Stimulated activated CD8-positive, alpha-beta memory T cell treated with anti-CD3 and anti-CD28 coated beads, Interleukin-12 subunit alpha, Interleukin-12 subunit beta, amount 100 ng/mL, for 24 hours (primary cell): ENCODE data around the gene ZCCHC7.
"Not testable (repeated sequence)": the region's sequence is repeated elsewhere in the genome, so short reads cannot be mapped to it uniquely, and the experiment has no call there.

Experiments used
- DNase-seq: peaks from one replicate; pipeline ENCODE4 v3.0.0-alpha.2; 2020; ENCODE audit errors: extremely low read depth

ZCCHC7 gene

GRCh38 chr9:37293664-37294524 is 173.5 kb downstream of the ZCCHC7 start:
- no peak for DNase-seq

- no peak for DNase-seq
Observed at GRCh38 chr9:37295178-37295577, 174.8 kb downstream of the ZCCHC7 start.

GRCh38 chr9:37295796-37296195 is 175.4 kb downstream of the ZCCHC7 start:
- DNase-seq: no peak

DNA sequence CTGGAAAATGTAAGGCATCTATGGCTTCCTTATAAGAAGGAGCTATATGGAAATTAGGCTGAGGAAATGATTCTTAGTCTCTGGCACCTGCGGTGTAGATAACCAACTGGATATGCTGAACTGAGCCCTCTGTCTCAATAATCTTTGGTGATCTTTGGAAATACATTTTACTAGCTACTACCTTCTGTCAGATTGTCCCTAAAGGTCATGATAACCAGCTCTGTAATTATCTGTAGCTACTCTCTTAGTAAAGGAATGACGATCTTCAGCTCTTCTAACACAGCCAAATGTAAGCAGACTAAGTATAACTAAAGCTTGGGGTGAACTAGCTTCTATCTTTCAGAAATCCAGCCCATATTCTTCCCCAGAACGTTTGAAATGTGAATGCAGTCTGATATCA is 177.2 kb downstream of the ZCCHC7 start:
- DNase-seq: no peak

- no peak for DNase-seq
Observed at GRCh38 chr9:37300620-37301019, 180.2 kb downstream of the ZCCHC7 start.

GRCh38 chr9:37301042-37301853 is 180.9 kb downstream of the ZCCHC7 start:
- DNase-seq: no peak

- DNase-seq: no peak
Observed at GRCh38 chr9:37301854-37302172, 181.4 kb downstream of the ZCCHC7 start.

- DNase-seq: no peak
Observed at GRCh38 chr9:37302277-37302676, 181.9 kb downstream of the ZCCHC7 start.

- DNase-seq: not testable (repeated sequence)
Observed at GRCh38 chr9:37303272-37303671, 182.9 kb downstream of the ZCCHC7 start.

GRCh38 chr9:37309136-37309535 is 188.8 kb downstream of the ZCCHC7 start:
- DNase-seq: no peak

GRCh38 chr9:37311938-37312708 is 191.7 kb downstream of the ZCCHC7 start:
- DNase-seq: no peak

- no peak for DNase-seq
Observed at GRCh38 chr9:37324261-37324683, 203.9 kb downstream of the ZCCHC7 start.

DNA sequence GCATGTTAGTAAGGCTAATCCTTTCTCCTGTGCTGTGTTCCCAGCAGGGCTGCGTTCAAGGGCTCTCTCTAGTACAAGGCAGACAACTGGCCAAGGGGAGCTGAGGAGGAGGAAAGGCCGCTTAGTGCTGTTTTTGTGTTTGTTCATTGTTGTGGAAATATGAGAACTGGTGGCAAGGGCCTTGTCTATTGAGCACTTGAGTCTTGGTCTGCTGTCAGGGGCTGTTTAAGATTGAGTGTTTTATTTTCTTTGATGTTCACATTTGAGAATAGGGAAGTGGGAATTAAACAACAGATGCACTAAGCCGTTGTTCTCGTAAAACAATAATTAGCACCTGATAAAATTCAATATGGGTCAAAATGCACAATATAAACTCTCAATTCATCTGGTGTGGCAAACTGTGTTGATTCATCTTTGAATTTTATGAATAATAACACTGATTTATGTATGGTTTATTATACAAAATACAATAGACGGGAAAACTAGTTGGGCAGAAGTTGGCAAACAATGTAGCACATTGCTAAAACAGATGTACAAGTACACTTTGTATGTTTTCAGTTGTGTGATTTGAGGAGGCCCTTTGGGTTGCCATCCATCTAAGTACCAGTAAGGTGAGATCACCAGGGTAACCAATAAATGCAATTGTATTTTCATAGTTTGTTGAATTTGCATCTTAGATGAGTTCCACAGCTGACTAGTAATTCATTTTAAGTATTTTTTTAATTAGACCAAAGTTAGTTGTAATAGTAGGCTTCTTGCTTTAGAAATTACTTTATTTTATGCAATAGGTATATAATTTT is 204.5 kb downstream of the ZCCHC7 start:
- no peak for DNase-seq

GRCh38 chr9:37325778-37326177 is 205.4 kb downstream of the ZCCHC7 start:
- no peak for DNase-seq

- no peak for DNase-seq
Observed at GRCh38 chr9:37327553-37327952, 207.2 kb downstream of the ZCCHC7 start.

DNA sequence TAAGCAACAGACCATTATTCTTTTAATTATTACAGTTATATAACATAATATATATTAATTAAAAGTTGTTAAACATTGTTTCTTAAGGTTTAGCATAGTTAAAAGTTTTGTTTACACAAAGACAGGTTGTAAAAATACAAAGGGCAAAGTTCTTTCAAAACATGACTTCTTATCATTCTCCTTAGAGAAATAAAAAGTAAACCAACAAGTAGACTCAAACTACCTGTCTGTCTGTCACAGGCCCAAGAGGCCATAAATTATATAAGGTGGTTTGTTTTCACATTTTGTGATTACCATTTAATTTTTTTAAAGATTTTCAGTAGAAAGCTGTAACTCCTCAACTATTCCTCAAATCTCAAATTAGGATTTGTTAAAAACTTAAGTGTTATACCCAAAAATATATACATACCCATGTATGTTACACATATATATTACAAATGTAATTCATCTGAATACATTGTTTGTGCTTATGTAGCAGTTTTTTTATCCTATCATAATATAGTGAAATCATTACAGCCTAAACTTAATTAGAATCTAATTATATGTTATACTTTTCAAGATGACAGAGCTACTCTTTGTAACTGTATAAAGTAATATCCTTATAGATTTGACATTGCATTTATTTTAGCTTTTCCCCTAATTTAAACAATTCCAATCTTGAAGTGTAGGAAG is 208.3 kb downstream of the ZCCHC7 start:
- DNase-seq: no peak

DNA sequence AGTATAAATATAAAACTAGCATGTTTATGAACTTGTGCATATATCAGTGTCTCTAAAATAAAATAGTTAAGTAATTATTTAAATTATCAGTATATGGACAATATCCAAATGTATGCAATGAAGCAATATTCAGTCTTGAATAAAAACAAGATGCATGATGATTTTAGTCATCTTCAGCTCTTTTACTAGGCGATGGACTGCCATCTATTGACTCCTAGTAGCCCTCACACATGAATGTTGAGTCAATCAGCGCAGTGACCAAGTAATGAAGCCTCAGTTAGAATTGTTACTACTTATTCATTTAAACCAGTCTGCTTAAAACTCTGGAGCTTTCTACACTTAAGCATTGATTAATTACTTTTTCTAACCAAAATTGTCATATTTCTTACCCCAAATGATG is 209.2 kb downstream of the ZCCHC7 start:
- no peak for DNase-seq

DNA sequence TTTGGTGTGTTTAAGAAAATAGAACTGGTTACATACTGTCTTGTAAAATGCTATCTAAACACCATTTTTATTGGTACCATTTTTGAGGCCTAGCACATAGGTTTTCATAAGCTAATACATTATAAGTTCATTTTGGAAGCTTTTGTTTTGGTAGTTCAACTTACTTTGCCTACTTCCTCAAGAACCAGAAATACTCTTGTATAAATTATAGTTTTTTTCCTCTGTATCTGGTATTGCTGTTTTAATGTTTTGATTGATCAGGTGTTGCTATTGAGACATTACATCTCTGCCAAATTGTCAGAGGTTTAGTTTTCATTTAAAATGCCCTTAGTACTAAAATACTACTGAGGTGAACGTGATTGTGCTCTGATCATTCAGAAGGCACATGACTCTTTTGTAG is 211.5 kb downstream of the ZCCHC7 start:
- DNase-seq: no peak

GRCh38 chr9:37332578-37332977 is 212.2 kb downstream of the ZCCHC7 start:
- no peak for DNase-seq

DNA sequence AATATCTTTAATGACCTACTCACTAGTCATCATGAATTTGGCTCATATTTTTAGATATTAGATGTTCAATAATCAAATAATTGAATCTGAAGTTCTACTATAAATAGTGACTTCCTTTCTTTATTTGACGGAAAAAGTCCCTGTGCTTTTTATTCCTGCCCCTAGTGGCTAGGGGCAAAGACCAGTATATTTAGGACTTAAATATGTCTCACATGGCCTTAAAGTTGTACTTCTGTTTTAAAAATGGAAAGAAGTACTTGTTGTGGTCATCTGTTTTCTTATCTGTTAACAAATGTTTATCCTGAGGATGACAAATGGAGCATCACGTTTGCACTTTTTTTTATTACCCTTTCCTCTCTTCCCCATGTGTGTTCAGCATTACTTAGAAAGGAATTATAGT is 212.9 kb downstream of the ZCCHC7 start:
- no peak for DNase-seq

DNA sequence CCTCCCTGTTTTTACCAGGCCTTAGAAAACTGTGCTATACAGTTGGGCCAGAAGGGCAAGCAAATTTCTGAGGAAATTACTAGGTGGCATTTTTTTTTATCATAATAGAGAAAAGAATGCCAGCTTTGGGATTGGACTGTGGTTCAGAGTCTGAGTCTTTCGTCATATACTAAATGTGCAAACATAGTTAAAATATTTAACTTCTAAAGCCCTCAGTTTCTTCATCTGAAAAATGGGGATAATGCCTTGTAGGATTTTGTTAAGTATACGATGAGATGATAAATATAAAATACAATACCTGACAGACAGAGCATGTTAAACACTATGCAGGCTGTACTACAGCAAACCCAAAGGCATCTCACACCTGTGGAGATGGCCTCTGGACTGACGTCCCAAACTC is 214.9 kb downstream of the ZCCHC7 start:
- no peak for DNase-seq
